Neural progenitor cell (in vitro differentiated cells): ENCODE measurements around the gene SMIM31. TPM values are rescaled to one million over a fixed set of nuclear protein-coding genes. Genes with fewer than 3 reads are reported as not detected.

ENCODE experiments used
- DNase-seq: peaks from one replicate; pipeline ENCODE4 v3.0.0-alpha.2; 2016; ENCODE audit warnings: low spot score
- H2AFZ ChIP-seq: fragments of 200-600 bp; sonication (generic); replicated peaks from 2 replicates; pipeline ENCODE4 v1.6.1; 2016; ENCODE audit warnings: antibody characterized with exemption
- H3F3A ChIP-seq: fragments of 200-600 bp; sonication (generic); 2 replicates; pipeline ENCODE4 v1.6.1; 2016; ENCODE audit warnings: antibody characterized with exemption, low read depth
- H3K27ac ChIP-seq: fragments of 200-600 bp; sonication (generic); 2 replicates; pipeline ENCODE4 v1.5.1; 2016; ENCODE audit warnings: mild to moderate bottlenecking
- H3K27me3 ChIP-seq: fragments of 200-600 bp; sonication (generic); 2 replicates; pipeline ENCODE4 v1.6.1; 2016; ENCODE audit warnings: mild to moderate bottlenecking, moderate library complexity
- H3K36me3 ChIP-seq: fragments of 200-600 bp; sonication (generic); 2 replicates; pipeline ENCODE4 v1.5.1; 2016
- H3K4me1 ChIP-seq: fragments of 200-600 bp; sonication (generic); 2 replicates; pipeline ENCODE4 v1.6.1; 2016; ENCODE audit warnings: mixed run types
- H3K4me2 ChIP-seq: fragments of 200-600 bp; sonication (generic); 2 replicates; pipeline ENCODE4 v1.6.1; 2016
- H3K4me3 ChIP-seq: fragments of 200-600 bp; sonication (generic); 2 replicates; pipeline ENCODE4 v1.5.1; 2016
- H3K79me2 ChIP-seq: fragments of 200-600 bp; sonication (generic); 2 replicates; pipeline ENCODE4 v1.6.1; 2016; ENCODE audit warnings: low read depth
- H3K9ac ChIP-seq: fragments of 200-600 bp; sonication (generic); 2 replicates; pipeline ENCODE4 v1.6.1; 2016
- H3K9me3 ChIP-seq: fragments of 200-600 bp; sonication (generic); 2 replicates; pipeline ENCODE4 v1.5.1; 2016; ENCODE audit warnings: low read depth
- H4K20me1 ChIP-seq: fragments of 200-600 bp; sonication (generic); 2 replicates; pipeline ENCODE4 v1.6.1; 2016; ENCODE audit warnings: low read depth
- H3K27ac Mint-ChIP-seq: 3 replicates; pipeline ENCODE4 v1.8.0; 2021; ENCODE audit warnings: mixed read lengths
- H3K27me3 Mint-ChIP-seq: 2 replicates; pipeline ENCODE4 v1.8.0; 2022; ENCODE audit warnings: low read depth, mild to moderate bottlenecking, inconsistent platforms, moderate library complexity, mixed read lengths; ENCODE audit not compliant: insufficient read depth
- H3K36me3 Mint-ChIP-seq: 3 replicates; pipeline ENCODE4 v1.8.0; 2021; ENCODE audit warnings: mixed read lengths
- H3K4me1 Mint-ChIP-seq: 3 replicates; pipeline ENCODE4 v1.8.0; 2021; ENCODE audit warnings: mixed read lengths
- H3K4me3 Mint-ChIP-seq: 3 replicates; pipeline ENCODE4 v1.8.0; 2021; ENCODE audit warnings: mild to moderate bottlenecking, moderate library complexity, mixed read lengths
- H3K9me3 Mint-ChIP-seq: 3 replicates; pipeline ENCODE4 v1.8.0; 2020; ENCODE audit warnings: mixed read lengths
- EZH2 ChIP-seq: fragments of 200-600 bp; sonication (generic); IDR thresholded peaks from 2 replicates; pipeline ENCODE4 v1.6.1; 2017; ENCODE audit warnings: antibody characterized with exemption, mild to moderate bottlenecking, moderate library complexity
- EZH2phosphoT487 ChIP-seq: fragments of 200-600 bp; sonication (generic); IDR thresholded peaks from 2 replicates; pipeline ENCODE4 v1.6.1; 2017; ENCODE audit warnings: antibody characterized with exemption
- total RNA-seq: library from RNA; depleted of rRNA; stranded (reverse); fragments of >200 nt; gene quantifications from 2 replicates; pipeline ENCODE4 v1.2.3, GENCODE V29; 2015; ENCODE audit warnings: low replicate concordance
- TF ChIP-seq, protein P1 (sequence below): fragments of 200-600 bp; sonication (generic); IDR thresholded peaks from 2 replicates; pipeline ENCODE4 v1.5.1; 2017; ENCODE audit warnings: antibody characterized with exemption, mild to moderate bottlenecking

Gene SMIM31
- total RNA-seq, 1 donor from 2014 or later, result not detected

DNA sequence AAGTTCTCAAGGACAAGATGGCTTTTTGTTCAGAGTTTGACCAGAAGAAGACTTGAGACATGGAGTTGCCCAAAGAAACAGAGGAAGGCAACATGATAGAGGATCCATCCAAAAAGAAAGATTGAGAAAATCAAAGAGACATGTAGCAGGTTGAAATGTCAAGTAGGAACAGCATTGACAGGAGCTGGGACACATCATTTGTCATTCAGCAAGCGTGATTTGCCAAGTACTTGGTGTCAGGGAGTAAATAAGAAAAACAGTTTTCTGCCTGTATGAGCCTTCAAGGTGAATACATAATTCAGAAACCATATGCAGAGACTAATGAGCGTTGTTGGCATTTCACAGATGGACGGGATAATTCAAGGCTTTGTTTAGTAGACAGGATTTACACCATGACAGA is 11.2 kb downstream of the SMIM31 start:
- Histone ChIP-seq H4K20me1 (no peaks in the 10 kb centered on the region), H3K27ac (no peak overlapping the region), H3K27me3 (no peaks in the 10 kb centered on the region), H3K9ac (no peak overlapping the region), H3F3A (no peaks in the 10 kb centered on the region), H3K9me3 (no peaks in the 10 kb centered on the region), H2AFZ (no peak overlapping the region), H3K4me3 (no peak overlapping the region), H3K36me3 (no peaks in the 10 kb centered on the region), H3K4me1 (no peaks in the 10 kb centered on the region), H3K79me2 (no peaks in the 10 kb centered on the region), H3K4me2 (no peak overlapping the region)
- no peaks in the 10 kb centered on the region for H3K36me3 Mint-ChIP-seq
- DNase-seq, result no peak
- no peaks in the 10 kb centered on the region for H3K27me3 Mint-ChIP-seq
- H3K9me3 Mint-ChIP-seq, result no peaks in the 10 kb centered on the region
- TF ChIP-seq EZH2phosphoT487 (no peak), EZH2 (no peak)
- TF ChIP-seq, protein P1, sequence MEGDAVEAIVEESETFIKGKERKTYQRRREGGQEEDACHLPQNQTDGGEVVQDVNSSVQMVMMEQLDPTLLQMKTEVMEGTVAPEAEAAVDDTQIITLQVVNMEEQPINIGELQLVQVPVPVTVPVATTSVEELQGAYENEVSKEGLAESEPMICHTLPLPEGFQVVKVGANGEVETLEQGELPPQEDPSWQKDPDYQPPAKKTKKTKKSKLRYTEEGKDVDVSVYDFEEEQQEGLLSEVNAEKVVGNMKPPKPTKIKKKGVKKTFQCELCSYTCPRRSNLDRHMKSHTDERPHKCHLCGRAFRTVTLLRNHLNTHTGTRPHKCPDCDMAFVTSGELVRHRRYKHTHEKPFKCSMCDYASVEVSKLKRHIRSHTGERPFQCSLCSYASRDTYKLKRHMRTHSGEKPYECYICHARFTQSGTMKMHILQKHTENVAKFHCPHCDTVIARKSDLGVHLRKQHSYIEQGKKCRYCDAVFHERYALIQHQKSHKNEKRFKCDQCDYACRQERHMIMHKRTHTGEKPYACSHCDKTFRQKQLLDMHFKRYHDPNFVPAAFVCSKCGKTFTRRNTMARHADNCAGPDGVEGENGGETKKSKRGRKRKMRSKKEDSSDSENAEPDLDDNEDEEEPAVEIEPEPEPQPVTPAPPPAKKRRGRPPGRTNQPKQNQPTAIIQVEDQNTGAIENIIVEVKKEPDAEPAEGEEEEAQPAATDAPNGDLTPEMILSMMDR, result no peak
- H3K4me1 Mint-ChIP-seq, result peaks cover 4% of the 10 kb centered on the region
- H3K27ac Mint-ChIP-seq, result no peak overlapping the region
- no peak overlapping the region for H3K4me3 Mint-ChIP-seq

DNA sequence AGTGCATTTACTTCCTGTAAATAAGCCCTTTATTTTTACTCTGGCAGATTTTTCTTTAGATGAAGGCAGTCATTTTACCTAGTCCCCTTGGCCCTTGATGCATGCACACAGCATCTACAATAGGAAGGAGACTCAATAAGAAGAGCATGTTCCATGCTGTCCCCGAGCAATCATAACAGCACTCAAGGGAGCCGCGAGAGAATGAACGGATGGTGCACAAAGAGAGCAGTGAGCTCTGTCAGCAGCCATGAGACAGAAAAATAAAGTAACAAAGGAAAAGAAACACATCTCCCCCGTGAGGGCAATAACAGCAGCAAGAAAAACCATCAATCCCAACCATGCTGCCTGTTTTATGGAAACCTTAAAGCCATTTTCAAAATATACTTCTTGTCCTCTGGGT is 11.9 kb downstream of the SMIM31 start:
- TF ChIP-seq, protein P1, result no peak
- TF ChIP-seq EZH2 (no peak), EZH2phosphoT487 (no peak)
- H3K27me3 Mint-ChIP-seq, result no peaks in the 10 kb centered on the region
- no peaks in the 10 kb centered on the region for H4K20me1 ChIP-seq
- H3K4me3 Mint-ChIP-seq, result no peak overlapping the region
- no peak for DNase-seq
- H3K4me1 ChIP-seq, result no peaks in the 10 kb centered on the region
- no peak overlapping the region for H3K4me3 ChIP-seq
- H3K79me2 ChIP-seq, result no peaks in the 10 kb centered on the region
- H3K9ac ChIP-seq, result no peak overlapping the region
- no peaks in the 10 kb centered on the region for H3K36me3 ChIP-seq
- H3K4me1 Mint-ChIP-seq, result peaks cover 4% of the 10 kb centered on the region
- no peak overlapping the region for H3K27ac ChIP-seq
- H3K36me3 Mint-ChIP-seq, result no peaks in the 10 kb centered on the region
- no peaks in the 10 kb centered on the region for H3K9me3 Mint-ChIP-seq
- no peak overlapping the region for H3K4me2 ChIP-seq
- H3K27me3 ChIP-seq, result no peaks in the 10 kb centered on the region
- H3K27ac Mint-ChIP-seq, result no peak overlapping the region
- H3K9me3 ChIP-seq, result no peaks in the 10 kb centered on the region
- H3F3A ChIP-seq, result no peaks in the 10 kb centered on the region
- H2AFZ ChIP-seq, result peak overlapping the region; percentile 86

DNA sequence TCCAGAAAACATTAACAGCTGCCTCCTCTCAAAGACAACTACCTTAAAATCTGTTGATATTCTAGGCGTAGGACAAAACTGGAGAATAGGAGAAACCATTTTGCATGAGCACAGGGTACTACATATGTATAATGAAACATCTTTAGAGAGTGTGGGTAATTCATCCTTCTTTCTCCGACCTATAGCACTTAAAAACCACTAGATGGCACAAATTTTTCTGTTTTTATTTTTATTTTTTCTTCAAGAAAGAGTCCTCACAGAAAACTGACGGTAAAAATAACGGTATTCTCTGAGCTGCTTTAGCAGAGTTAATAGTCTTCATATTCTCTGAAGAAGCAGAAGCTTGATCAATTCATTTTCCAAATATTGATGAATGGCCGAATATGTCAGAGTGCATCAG is 14.6 kb downstream of the SMIM31 start:
- H3K4me3 Mint-ChIP-seq, result no peak overlapping the region
- Histone ChIP-seq H3K79me2 (no peaks in the 10 kb centered on the region), H3K27me3 (no peaks in the 10 kb centered on the region), H4K20me1 (no peaks in the 10 kb centered on the region), H3K4me2 (no peak overlapping the region), H3K9ac (no peak overlapping the region), H3K4me1 (no peaks in the 10 kb centered on the region), H3K4me3 (no peak overlapping the region), H2AFZ (peak overlapping the region; percentile 8), H3F3A (no peaks in the 10 kb centered on the region), H3K9me3 (no peaks in the 10 kb centered on the region), H3K27ac (no peak overlapping the region), H3K36me3 (no peaks in the 10 kb centered on the region)
- peaks cover 4% of the 10 kb centered on the region for H3K4me1 Mint-ChIP-seq
- no peaks in the 10 kb centered on the region for H3K9me3 Mint-ChIP-seq
- TF ChIP-seq EZH2, result no peak
- TF ChIP-seq, protein P1, result peak; percentile 61
- no peak overlapping the region for H3K27ac Mint-ChIP-seq
- no peaks in the 10 kb centered on the region for H3K36me3 Mint-ChIP-seq
- no peaks in the 10 kb centered on the region for H3K27me3 Mint-ChIP-seq
- DNase-seq, result no peak
